Measurements from ENCODE around the gene RBM20.

The RBM20 gene

DNA sequence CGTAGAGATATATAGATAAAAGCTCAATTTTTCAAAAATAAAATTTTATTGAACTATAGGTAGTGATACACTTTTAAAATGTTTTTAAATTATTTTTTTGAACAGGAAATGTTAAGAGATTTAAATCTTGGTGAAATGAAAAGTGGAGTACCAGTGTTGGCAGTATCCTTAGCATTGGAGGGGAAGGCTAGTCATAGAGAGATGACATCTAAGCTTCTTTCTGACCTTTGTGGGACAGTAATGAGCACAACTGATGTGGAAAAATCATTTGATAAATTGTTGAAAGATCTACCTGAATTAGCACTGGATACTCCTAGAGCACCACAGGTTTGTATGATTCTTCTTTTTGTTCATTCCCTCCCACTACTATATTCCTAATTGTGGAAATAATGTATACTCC lies 243.4 kb downstream of the RBM20 start:
- H3K27ac ChIP-seq (ENCODE audit: low read depth, low read length), result no peak overlapping the region
- no peak overlapping the region for H3K9ac ChIP-seq (ENCODE audit: low read length)
- H3K4me1 ChIP-seq (ENCODE audit: control insufficient read depth, insufficient read depth, low read length), result no peaks in the 10 kb centered on the region
- H3K27me3 ChIP-seq (ENCODE audit: control insufficient read depth, insufficient read depth, low read length), result no peaks in the 10 kb centered on the region
- H3K9me3 ChIP-seq (ENCODE audit: control insufficient read depth, insufficient read depth, low read depth, low read length), result no peaks in the 10 kb centered on the region
- no peak overlapping the region for H3K4me3 ChIP-seq (ENCODE audit: low read depth, low read length)
- H3K36me3 ChIP-seq (ENCODE audit: control insufficient read depth, insufficient read depth, low read length), result peaks cover 31% of the 10 kb centered on the region

All from HUES6 (cell line).